Measurements from ENCODE around the gene GAA. TPM values are rescaled to one million over a fixed set of nuclear protein-coding genes. Genes with fewer than 3 reads are reported as not detected.

Gene GAA
- total RNA-seq, 1 experiment from 2014 or later, result 131 TPM

DNA sequence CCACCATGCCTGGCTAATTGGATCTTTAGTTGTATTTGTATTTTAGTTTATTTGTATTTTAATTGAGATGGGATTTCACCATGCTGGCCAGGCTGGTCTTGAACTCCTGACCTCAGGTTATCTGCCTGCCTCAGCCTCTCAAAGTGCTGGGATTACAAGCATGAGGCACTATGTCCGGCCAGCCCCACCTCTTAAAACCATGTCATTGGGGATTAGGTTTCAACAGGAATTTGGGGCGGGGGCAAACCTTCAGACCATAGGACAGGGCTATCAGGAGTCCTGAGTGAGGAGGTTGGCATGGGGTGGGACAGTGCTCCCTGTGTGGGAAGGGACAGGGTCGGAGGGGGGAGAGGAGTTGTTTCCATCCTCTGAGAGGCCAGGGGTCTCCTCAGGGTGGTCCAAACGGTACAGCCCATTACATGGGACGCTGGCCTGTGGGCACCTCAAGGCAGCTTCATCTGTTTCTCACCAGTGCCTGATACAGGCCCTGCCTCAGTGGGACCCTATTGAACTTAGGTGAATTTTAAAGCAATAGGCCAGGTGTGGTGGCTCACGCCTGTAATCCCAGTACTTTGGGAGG lies 21.6 kb downstream of the GAA start:
- Histone ChIP-seq H3K4me2 (ENCODE audit: low read length) (no peak overlapping the region), H3K27me3 (ENCODE audit: insufficient read depth, low read length) (no peaks in the 10 kb centered on the region), H3K9ac (ENCODE audit: low read length) (no peak overlapping the region), H4K20me1 (ENCODE audit: insufficient read depth) (no peaks in the 10 kb centered on the region), H3K36me3 (ENCODE audit: control insufficient read depth in 1 of 2, insufficient read depth in 2 of 2, low read length in 2 of 2) (no peaks in the 10 kb centered on the region), H3K79me2 (ENCODE audit: insufficient read depth, low read length) (no peaks in the 10 kb centered on the region), H3K4me3 (replicated peaks in 1 of 2; ENCODE audit: low read depth in 1 of 2, low read length in 2 of 2) (no peak overlapping the region), H2AFZ (ENCODE audit: low read depth, low read length, poor library complexity, severe bottlenecking) (no peak overlapping the region), H3K27ac (ENCODE audit: low read depth, low read length) (no peak overlapping the region), H3K4me1 (ENCODE audit: control insufficient read depth in 1 of 2, insufficient read depth in 2 of 2, low read length in 2 of 2) (peaks cover 0 to 13% of the 10 kb centered on the region in 2 experiments; a peak in 1 of 4 replicates), H3K9me3 (ENCODE audit: control insufficient read depth in 1 of 2, insufficient read depth in 1 of 2, low read depth in 1 of 2, low read length in 2 of 2) (no peaks in the 10 kb centered on the region), H3K9me2 (ENCODE audit: insufficient read depth) (no peaks in the 10 kb centered on the region)
- intact Hi-C loops (cut with micrococcal nuclease), result no loop called here
- CTCF ChIA-PET, result interaction anchor here (1.1 to 1.3 kb wide), 3 partner anchors 27 to 453 kb away, joined by 3 to 4 read pairs (median 3); no protein-coding TSS in a partner anchor
- no TSS peak for BruUV-seq (replicated peaks)
- TF ChIP-seq ZNF274 (IDR thresholded peaks at IDR 0.05; ENCODE audit: low read depth, low read length) (no peak), CEBPB (IDR thresholded peaks at IDR 0.05; ENCODE audit: low read depth) (no peak), YY1 (IDR thresholded peaks at IDR 0.05; ENCODE audit: extremely low read depth, insufficient replicate concordance, low read depth, low read length) (no peak), JUND (IDR thresholded peaks at IDR 0.05) (no peak), SP1 (IDR thresholded peaks at IDR 0.05; ENCODE audit: low read depth) (no peak), EZH2 (IDR thresholded peaks at IDR 0.05) (no peak), ZBTB33 (IDR thresholded peaks at IDR 0.05; ENCODE audit: extremely low read depth, insufficient replicate concordance, low read length) (no peak), SIN3A (IDR thresholded peaks at IDR 0.05; ENCODE audit: low read depth) (no peak), TCF7L2 (IDR thresholded peaks at IDR 0.05; ENCODE audit: borderline replicate concordance, extremely low read depth, insufficient read depth, insufficient read length) (no peak), ELF1 (IDR thresholded peaks at IDR 0.05; ENCODE audit: borderline replicate concordance, low read depth) (no peak), POLR2AphosphoS5 (IDR thresholded peaks at IDR 0.05; ENCODE audit: low read depth, low read length) (no peak), ZFX (IDR thresholded peaks at IDR 0.05) (no peak), MAX (IDR thresholded peaks at IDR 0.05) (no peak)
- TF ChIP-seq, protein P1, sequence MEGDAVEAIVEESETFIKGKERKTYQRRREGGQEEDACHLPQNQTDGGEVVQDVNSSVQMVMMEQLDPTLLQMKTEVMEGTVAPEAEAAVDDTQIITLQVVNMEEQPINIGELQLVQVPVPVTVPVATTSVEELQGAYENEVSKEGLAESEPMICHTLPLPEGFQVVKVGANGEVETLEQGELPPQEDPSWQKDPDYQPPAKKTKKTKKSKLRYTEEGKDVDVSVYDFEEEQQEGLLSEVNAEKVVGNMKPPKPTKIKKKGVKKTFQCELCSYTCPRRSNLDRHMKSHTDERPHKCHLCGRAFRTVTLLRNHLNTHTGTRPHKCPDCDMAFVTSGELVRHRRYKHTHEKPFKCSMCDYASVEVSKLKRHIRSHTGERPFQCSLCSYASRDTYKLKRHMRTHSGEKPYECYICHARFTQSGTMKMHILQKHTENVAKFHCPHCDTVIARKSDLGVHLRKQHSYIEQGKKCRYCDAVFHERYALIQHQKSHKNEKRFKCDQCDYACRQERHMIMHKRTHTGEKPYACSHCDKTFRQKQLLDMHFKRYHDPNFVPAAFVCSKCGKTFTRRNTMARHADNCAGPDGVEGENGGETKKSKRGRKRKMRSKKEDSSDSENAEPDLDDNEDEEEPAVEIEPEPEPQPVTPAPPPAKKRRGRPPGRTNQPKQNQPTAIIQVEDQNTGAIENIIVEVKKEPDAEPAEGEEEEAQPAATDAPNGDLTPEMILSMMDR (IDR thresholded peaks at IDR 0.05 in 2 of 3, conservative IDR thresholded peaks at IDR 0.05 in 1 of 3; ENCODE audit: borderline replicate concordance in 1 of 3, insufficient read depth in 1 of 3, low read depth in 2 of 3, low read length in 2 of 3), result no peak
- TF ChIP-seq, protein P2, sequence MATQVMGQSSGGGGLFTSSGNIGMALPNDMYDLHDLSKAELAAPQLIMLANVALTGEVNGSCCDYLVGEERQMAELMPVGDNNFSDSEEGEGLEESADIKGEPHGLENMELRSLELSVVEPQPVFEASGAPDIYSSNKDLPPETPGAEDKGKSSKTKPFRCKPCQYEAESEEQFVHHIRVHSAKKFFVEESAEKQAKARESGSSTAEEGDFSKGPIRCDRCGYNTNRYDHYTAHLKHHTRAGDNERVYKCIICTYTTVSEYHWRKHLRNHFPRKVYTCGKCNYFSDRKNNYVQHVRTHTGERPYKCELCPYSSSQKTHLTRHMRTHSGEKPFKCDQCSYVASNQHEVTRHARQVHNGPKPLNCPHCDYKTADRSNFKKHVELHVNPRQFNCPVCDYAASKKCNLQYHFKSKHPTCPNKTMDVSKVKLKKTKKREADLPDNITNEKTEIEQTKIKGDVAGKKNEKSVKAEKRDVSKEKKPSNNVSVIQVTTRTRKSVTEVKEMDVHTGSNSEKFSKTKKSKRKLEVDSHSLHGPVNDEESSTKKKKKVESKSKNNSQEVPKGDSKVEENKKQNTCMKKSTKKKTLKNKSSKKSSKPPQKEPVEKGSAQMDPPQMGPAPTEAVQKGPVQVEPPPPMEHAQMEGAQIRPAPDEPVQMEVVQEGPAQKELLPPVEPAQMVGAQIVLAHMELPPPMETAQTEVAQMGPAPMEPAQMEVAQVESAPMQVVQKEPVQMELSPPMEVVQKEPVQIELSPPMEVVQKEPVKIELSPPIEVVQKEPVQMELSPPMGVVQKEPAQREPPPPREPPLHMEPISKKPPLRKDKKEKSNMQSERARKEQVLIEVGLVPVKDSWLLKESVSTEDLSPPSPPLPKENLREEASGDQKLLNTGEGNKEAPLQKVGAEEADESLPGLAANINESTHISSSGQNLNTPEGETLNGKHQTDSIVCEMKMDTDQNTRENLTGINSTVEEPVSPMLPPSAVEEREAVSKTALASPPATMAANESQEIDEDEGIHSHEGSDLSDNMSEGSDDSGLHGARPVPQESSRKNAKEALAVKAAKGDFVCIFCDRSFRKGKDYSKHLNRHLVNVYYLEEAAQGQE (IDR thresholded peaks at IDR 0.05; ENCODE audit: low read depth), result no peak
- TF ChIP-seq, protein P3, sequence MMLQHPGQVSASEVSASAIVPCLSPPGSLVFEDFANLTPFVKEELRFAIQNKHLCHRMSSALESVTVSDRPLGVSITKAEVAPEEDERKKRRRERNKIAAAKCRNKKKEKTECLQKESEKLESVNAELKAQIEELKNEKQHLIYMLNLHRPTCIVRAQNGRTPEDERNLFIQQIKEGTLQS (IDR thresholded peaks at IDR 0.05), result no peak
- RAD21 ChIA-PET (ENCODE audit: low non-redundant PET in 1 of 2, low total read pairs in 2 of 2, uncharacterized antibody in 2 of 2, unreplicated experiment in 2 of 2), result interaction anchor here in 1 of 2 experiments (1.8 kb wide), 1 partner anchor 40 kb away, joined by 7 read pairs; no protein-coding TSS in a partner anchor
- DNase-seq (ENCODE audit: low read depth, low spot score) (no peak), ATAC-seq (no peak)
- POLR2A ChIA-PET, result no interaction called here

Measured in HCT116 (cell line).